ENCODE results near the gene ZNF664.

ZNF664 gene

GRCh38 chr12:124036657-124037109 lies 63.7 kb downstream of the ZNF664 start:
- DNase-seq: no peak

GRCh38 chr12:124037331-124037730 lies 64.3 kb downstream of the ZNF664 start:
- no peak for DNase-seq

DNA sequence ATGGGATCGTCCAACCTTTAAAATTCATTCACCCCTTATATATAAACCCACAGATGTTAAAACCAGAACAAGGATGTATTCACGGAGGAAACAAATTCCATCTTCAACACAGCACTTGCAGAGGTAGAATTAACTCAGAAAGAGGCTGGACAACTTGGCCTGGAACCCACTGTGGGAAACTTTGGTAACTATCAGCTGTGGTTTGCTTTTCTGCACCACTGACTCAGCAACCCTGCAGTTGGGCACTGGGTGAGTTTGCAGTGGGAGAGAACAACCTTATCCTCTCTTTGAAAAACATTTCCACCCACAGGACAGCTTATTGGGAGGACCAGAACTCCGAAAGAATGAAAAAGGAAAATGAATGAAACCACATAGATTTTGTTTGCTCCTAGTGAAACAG lies 66.3 kb downstream of the ZNF664 start:
- no peak for DNase-seq

- no peak for DNase-seq
Observed at GRCh38 chr12:124040291-124040690, 67.3 kb downstream of the ZNF664 start.

GRCh38 chr12:124040737-124041136 lies 67.7 kb downstream of the ZNF664 start:
- no peak for DNase-seq

GRCh38 chr12:124041907-124042306 lies 68.9 kb downstream of the ZNF664 start:
- DNase-seq: no peak

- DNase-seq: no peak
Observed at GRCh38 chr12:124044021-124044420, 71.0 kb downstream of the ZNF664 start.

- DNase-seq: no peak
Observed at GRCh38 chr12:124044809-124045321, 71.8 kb downstream of the ZNF664 start.

DNA sequence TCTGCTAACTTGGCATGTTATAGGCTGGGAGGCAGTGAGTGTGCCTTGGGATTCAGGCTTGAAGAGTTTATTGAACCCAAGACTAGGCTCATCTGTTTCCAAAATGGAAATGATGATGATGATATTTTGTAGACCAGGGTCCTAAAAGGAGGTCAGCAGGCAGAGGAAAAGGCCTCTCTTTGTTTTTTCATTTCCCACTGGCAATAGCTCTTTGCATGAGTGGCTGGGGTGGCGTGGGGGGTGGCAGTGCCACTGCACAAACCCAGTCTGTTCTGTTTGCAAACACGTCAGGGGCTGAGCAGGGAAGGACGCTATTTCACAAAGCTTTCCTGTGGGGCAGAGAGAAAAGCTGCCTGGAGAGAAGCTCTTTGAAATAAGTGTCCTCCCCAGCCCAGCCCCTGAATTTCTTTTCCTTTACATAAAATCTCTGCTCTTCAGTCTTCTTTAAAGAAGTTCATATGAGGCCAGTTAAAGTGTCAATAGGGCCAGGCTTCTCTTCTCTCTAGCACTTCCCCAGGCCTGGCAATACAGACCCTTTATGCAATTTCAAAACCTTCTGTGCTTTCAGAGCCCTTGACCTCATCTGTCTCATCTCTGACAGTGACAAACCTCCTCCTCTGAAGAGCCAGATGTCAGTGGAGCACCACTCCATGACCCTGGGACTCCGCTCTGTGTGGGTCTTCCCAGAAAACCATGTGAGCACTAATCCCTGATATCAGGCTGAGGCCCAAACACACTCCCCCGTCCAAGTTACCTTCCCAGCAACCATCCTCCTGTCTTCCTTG lies 72.8 kb downstream of the ZNF664 start:
- no peak for DNase-seq

GRCh38 chr12:124046456-124046740 lies 73.4 kb downstream of the ZNF664 start:
- no peak for DNase-seq

- no peak for DNase-seq
Observed at GRCh38 chr12:124047045-124047566, 74.1 kb downstream of the ZNF664 start.

DNA sequence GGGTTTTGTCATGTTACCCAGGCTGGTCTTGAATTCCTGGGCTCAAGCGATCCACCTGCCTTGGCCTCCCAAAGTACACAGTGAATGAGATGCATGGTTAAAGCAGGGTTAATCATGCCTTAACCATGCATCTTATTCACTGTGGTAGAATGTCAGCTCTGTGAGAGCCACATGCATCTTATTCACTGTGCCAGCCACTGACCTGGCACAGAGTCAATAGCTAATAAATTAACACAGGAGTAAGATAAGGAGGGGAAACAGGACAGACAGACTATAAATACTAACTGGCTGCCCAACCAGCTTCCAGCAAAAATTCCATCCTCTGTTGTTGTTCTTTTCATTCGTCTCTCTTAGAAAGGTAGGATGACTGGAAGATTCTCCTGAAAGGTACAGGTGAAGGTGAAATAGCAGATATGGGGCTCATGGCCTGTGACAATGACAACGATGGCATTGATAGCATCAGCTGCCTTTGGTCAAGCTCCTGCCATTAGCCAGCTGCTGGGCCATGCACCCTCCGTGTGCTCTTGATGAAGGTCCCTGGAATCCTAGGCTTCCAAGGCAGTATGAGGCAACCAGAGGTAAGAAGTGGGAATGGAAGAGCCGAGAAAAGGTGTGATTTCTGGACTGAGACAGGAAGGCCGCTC lies 76.6 kb downstream of the ZNF664 start:
- DNase-seq: no peak

- DNase-seq: peak; percentile 56
Observed at GRCh38 chr12:124053851-124054250, 80.8 kb downstream of the ZNF664 start.

- DNase-seq: no peak
Observed at GRCh38 chr12:124055066-124055465, 82.1 kb downstream of the ZNF664 start.

DNA sequence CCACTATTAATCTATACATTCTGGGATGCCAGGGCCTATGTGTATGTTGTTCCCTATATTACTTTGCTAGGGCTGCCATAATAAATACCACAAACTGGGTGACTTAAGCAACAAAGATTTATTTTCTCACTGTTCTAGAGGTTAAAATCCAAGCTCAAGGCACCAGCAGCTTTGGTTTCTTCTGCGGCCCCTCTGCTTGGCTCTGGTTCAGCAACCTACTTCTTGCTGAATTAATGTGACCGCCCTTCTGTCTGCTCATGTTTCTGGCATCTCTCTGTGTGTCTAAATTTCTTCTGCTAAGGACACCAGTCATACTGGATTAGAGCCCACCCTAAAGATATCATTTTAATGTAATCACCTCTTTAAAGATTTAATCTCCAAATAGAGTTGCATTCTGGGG lies 84.7 kb downstream of the ZNF664 start:
- no peak for DNase-seq

GRCh38 chr12:124059752-124060151 lies 86.7 kb downstream of the ZNF664 start:
- no peak for DNase-seq

Data from NCI-H524 treated with DMSO at 0.1 percent for 48 hours (cell line).